Epithelial cell of prostate (primary cell): ENCODE measurements around the gene FBXO21.

ENCODE experiments used
- DNase-seq: peaks from one replicate; pipeline ENCODE4 v3.0.0-alpha.2; 2011; ENCODE audit warnings: low read depth, low spot score
- H3K27ac ChIP-seq: fragments of 450-650 bp; 2 replicates; pipeline ENCODE4 v1.5.1; 2017; ENCODE audit warnings: mild to moderate bottlenecking

The FBXO21 gene

DNA sequence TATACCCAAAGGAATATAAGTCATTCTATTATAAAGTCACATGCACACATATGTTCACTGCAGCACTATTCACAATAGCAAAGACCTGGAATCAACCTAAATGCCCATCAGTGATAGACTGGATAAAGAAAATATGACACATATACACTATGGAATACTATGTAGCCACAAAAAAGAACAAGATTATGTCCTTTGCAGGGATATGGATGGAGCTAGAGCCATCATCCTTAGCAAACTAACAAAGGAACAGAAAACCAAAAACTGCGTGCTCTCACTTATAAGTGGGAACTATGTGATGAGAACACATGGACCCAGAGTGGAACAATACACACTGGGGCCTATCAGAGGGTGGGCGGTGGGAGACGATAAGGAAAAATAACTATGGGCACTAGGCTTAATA lies 21.3 kb downstream of the FBXO21 start:
- no peak for DNase-seq
- no peak overlapping the region for H3K27ac ChIP-seq

- DNase-seq: no peak
- no peak overlapping the region for H3K27ac ChIP-seq
Observed at GRCh38 chr12:117167769-117168168, 22.5 kb downstream of the FBXO21 start.

GRCh38 chr12:117166107-117166506 lies 24.2 kb downstream of the FBXO21 start:
- no peak for DNase-seq
- H3K27ac ChIP-seq: no peak overlapping the region

- no peak overlapping the region for H3K27ac ChIP-seq
Observed at GRCh38 chr12:117165342-117165741, 24.9 kb downstream of the FBXO21 start.

GRCh38 chr12:117162633-117163032 lies 27.6 kb downstream of the FBXO21 start:
- DNase-seq: no peak
- no peak overlapping the region for H3K27ac ChIP-seq

More at GRCh38 chr12:117165342-117165741, 24.9 kb downstream of the FBXO21 start:
- DNase-seq: no peak

GRCh38 chr12:117162167-117162539 lies 28.1 kb downstream of the FBXO21 start:
- no peak for DNase-seq
- no peak overlapping the region for H3K27ac ChIP-seq

DNA sequence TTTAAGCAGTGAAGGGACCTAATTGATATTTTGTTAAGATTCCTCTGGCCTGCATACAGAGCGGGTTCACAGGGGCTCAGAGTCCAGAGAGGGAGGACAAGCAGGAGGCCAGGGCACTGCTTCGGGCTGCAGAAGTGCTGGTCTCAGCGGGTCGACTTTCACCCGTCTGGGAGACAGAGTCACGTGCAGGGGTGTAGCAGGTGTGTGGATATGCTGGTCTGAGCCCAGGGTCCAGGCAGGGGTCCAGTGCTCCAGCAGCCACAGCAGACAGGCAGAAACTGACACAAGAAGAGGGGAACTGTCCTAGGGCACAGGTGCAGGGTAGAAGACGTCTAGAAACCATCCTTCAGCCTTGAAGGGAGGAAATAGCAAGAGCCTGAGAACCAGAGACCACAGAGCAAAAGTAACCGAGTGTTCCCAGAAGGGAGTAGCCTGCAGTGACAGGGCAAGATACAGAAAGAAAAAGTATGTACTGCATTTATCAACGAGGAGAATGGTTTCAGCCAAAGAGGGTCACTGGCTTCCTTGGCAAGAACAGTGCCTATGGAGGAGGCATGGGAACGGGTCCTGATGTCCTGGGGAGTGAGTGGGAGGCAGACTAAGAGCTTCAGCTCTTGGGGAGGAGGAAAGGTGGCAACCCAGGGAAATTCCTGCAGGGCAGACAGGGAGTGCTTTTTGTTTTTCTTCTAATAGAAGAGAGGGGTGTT lies 28.7 kb downstream of the FBXO21 start:
- DNase-seq: no peak

GRCh38 chr12:117159674-117160073 lies 30.6 kb downstream of the FBXO21 start:
- DNase-seq: no peak
- no peak overlapping the region for H3K27ac ChIP-seq

More for the DNA sequence above, 28.7 kb downstream of the FBXO21 start:
- H3K27ac ChIP-seq: no peak overlapping the region

- H3K27ac ChIP-seq: no peak overlapping the region
- no peak for DNase-seq
Observed at GRCh38 chr12:117158911-117159553, 31.2 kb downstream of the FBXO21 start.

DNA sequence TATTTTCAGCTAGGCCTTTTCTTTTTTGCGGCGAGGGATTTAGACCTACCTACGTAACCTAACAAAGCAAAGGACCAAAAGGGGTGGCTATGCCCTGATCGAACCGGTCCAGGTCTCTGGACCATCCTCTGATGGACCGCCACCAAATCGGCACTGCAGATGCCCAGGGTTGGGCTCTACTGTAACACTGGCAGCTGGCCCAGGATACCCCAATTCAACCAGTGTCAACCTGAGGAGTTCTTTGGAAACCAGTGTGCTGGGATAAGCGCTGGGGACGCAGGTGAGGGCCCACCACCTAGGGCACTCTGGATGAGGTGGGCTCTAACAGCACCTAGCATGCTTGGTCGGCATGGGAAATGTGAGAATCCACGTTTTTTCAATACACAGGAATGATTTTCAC lies 32.2 kb downstream of the FBXO21 start:
- H3K27ac ChIP-seq: no peak overlapping the region
- DNase-seq: no peak

DNA sequence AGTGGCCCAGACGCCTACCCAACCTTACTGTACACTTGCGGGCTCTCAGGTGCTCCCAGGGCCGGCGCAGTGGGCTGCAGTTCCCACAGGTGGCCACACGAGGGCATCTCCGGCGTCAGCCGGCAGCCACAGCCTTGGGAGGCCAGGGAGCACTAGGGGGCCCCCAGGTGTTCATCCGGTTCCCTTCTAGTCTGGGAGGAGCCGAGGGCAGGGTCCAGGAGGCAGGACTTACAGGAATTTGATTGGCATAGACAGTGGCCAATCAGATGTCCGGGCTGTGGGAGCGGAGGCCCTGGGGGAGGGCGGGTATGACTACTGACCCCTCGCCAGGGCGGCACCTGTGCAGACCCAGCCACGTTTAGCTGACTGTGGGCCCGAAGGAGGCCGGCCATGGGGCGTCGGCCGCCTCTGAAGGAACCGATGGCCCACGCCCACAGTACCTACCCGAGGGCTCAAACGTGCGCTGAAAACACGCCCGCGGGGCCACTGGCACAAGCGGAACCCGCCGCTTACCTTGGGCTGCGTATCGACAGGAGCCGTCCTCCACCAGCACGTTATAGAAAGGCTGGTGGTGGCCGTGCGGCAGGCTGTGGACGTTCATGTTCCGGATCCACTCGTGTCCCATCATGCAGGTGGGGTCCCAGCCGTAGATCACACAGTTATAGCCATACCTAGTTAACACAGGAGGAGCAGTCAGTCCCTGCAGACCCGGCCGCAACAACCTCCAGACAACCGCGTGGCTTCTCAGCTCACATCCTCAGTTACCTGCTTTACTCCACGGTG lies 34.8 kb downstream of the FBXO21 start:
- DNase-seq: peak; percentile 61

DNA sequence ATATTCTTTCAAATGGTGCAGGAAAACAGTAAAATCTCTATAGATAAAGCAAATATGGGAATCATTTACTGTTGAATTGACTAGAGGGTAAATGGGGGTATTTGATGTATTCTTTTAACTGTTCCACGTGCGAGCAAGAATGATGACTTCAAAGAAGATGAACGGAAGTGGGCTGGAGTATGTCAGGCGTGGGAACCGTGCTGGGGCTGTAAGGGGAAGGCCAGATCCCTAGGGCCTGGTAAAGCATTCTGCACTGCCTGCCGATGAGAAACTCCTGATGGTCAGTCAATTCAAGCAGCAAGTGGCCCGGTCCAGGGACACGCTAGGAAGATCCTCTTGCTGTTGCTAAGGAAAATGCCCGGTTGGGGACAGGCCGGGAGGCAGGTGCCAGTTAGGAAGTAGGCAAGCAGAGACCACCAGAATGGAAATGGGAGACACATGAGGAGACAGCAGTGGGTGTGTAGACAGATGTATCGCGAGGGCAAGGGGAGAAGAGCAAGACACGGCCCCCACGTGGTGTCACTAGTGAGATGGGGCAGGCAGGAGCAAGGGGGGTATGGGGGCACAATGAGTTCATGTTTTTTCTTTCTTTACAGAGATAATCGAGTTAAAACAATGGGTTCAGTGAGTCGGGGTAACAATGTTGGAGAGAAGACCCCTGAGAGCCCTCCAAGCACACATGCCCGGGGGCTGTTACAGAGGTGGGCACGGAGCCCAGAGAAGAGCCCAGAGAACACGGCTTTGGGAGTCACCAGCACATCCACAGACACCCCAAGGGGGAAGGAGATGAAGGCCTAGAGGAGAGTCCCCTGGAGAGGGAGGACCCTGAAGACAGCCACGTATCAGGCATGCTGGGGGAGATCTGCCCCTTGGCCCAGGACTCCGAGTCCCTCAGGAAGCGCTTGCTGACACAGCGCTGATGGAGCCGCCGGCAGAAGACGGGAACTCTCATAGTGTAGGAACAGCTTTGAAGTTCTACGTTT lies 37.2 kb downstream of the FBXO21 start:
- DNase-seq: no peak
- no peak overlapping the region for H3K27ac ChIP-seq

More for the DNA sequence above, 34.8 kb downstream of the FBXO21 start:
- no peak overlapping the region for H3K27ac ChIP-seq

DNA sequence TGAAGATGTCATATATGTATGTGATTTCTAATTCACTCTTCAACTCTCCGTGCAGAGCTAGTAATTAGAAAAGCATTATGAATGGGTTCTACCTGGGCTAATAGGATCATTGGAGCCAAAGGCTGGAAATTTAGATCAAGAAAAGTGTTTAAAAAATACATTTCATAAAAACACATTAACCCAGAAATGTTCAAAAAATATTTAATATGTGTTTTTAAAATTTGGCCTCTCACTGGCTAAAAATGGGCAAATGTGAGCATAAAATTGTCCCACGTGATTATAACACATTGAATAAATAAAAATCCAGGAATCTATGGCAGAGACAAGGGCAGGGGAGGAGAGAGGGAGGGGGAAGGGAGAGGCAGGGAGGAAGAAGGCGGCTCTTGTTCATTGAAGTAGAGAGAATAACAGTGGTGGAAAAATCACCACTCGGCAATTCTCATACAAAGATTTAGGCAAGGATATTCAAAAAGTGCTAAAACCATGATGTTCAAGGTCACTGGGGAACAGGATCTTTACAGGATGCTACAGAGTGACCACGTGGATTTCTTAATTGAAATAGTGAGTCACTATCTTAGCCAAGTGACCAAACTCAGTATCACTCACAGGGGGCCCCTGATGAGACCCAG lies 38.8 kb downstream of the FBXO21 start:
- DNase-seq: no peak
- no peak overlapping the region for H3K27ac ChIP-seq

GRCh38 chr12:117149431-117149830 lies 40.8 kb downstream of the FBXO21 start:
- no peak overlapping the region for H3K27ac ChIP-seq
- no peak for DNase-seq

DNA sequence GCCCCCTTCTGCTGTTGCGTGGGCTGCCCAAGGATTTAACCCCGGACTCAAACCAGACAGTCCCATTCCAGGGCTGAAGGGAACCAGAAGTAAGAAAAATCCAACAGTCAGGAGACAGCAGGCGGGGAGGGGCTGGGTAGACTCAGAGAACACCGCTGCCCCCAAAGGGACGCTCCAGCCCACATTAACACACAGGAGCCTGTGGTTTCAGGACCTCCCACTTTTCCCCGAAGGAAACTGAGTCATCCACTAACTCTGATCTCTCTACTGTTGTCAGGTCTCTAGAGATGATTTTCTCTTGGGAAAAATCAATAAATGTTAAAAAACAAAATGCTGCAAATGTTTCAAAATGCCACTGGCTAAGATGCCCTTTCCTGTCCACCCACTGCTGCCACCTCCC lies 41.6 kb downstream of the FBXO21 start:
- no peak for DNase-seq

DNA sequence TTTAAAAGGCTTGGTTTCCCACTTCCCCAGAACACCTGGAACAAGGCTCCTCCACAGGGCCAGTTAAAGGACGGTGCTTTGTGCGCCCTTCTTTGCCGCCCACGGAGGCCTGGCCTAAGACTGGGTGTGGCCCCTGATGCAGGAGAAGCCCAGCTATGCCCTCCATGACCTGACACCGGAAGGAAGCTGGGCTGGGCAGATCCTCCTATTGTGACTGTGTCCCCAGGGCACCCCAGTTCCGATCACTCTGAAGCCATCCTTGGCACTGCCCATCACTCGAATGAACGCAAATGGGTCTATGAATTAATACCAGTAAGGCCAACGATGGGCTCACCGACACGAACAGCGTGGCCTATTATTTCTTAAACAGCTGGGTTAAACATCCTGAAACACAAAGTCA lies 42.6 kb downstream of the FBXO21 start:
- DNase-seq: no peak
- H3K27ac ChIP-seq: no peak overlapping the region

More for the DNA sequence above, 41.6 kb downstream of the FBXO21 start:
- no peak overlapping the region for H3K27ac ChIP-seq

DNA sequence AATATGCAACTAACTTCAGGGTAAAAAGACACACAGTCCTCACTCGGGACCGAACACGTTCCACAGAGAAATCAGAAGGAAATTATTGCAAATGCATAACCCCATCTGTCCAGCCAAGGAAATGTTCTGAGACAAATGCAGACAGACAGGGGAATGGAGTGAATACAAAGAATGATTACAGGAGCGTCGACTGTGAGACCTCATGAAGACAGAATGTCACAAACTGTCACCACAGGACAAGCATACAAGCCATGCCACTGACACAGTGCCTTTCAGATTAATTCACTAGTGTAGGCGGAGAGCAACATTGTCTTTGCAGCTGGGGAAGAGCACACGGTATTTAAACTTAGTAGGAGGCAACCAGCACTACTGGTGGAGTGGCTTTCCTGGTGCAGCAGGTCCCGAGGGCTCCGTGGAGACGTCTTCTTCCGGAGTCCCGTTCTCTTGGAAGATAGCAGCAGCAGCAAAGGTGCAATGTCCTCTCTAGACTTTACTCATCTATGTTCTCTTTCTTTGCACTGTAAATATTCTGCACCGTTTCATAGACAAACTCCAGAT lies 44.6 kb downstream of the FBXO21 start:
- no peak for DNase-seq
- H3K27ac ChIP-seq: no peak overlapping the region

DNA sequence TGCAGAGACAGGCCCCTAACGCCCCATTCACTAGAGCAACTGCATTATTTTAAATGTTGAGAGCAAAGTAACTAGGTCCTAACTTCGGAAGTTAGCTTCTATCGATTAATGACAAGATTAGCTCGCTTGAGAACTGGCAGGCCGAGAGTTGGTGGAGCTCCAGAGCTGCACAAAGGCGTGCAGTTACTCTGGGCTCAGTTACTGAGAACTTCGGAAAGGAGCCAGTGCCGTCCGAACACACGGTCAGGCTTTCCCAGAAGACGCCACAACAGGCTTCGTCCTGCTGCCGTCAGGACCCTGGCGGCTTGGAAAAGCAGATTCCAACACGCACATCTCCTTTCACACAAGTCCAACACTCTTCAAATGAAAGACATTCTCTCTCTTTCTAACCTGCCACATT lies 45.7 kb downstream of the FBXO21 start:
- no peak for DNase-seq
- H3K27ac ChIP-seq: no peak overlapping the region

DNA sequence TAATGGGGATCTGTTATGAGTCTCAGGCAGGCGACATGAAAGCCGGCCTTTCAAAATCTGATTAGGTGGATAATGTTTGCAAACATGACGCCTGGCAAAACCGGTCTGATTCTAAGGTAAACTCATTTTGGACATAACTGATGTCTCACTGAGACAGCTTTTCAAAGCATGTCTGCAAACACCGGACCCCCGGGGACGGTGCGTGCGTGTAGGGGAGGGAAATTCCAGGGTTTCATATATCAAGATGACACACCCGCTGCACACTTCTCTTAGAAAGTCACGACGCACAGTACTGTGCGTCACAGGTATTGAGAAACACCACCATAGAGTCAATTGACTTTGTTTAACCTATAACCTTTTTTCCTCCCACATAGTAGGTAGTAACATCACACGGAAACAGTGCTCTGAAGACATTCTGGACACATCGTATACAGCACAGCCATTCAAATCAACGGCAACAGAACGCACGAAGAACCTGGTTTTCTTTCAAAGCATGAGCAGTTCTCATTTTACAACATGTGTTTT lies 47.2 kb downstream of the FBXO21 start:
- H3K27ac ChIP-seq: peak overlapping the region; percentile 39
- DNase-seq: peak; percentile 75
